ENCODE measurements around the gene HCN1.

DNA sequence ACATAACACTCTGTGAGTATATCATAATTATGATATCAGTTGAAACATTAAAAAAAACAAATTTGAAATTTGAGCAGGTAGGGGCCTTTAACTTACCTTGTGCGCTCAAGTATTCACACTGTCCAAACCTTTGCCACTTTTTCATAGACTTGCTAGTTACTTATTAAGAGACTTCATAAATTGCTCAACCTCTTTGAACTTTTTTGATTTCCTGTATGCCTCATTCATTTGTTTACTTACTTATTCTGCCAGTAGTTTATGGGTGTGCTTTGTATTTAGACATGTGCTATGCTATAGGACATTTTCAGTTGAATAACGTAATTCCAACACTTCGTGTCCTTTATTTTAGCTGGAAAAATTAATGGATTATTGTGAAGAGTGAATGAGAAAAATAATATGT lies 204.8 kb downstream of the HCN1 start:
- TF ChIP-seq, protein P1, sequence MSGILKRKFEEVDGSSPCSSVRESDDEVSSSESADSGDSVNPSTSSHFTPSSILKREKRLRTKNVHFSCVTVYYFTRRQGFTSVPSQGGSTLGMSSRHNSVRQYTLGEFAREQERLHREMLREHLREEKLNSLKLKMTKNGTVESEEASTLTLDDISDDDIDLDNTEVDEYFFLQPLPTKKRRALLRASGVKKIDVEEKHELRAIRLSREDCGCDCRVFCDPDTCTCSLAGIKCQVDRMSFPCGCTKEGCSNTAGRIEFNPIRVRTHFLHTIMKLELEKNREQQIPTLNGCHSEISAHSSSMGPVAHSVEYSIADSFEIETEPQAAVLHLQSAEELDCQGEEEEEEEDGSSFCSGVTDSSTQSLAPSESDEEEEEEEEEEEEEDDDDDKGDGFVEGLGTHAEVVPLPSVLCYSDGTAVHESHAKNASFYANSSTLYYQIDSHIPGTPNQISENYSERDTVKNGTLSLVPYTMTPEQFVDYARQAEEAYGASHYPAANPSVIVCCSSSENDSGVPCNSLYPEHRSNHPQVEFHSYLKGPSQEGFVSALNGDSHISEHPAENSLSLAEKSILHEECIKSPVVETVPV (CRISPR knock-in tag; IDR thresholded peaks at IDR 0.05) = no peak
- TF ChIP-seq CSDC2 (CRISPR knock-in tag; IDR thresholded peaks at IDR 0.05) = no peak
